Measurements from ENCODE around the gene FRRS1.

- TF ChIP-seq CTCF (conservative IDR thresholded peaks at IDR 0.05) = no peak
- no peak for TF ChIP-seq ZFX (IDR thresholded peaks at IDR 0.05)
Measured at GRCh38 chr1:99670583-99670982, 95.9 kb downstream of the FRRS1 start.

Data from C4-2B (cell line).